Neural crest cell (in vitro differentiated cells): ENCODE measurements around the gene EDA. TPM values are rescaled to one million over a fixed set of nuclear protein-coding genes. Genes with fewer than 3 reads are reported as not detected.

Experiments used
- DNase-seq: peaks from one replicate; pipeline ENCODE4 v3.0.0; 2021; ENCODE audit warnings: low read depth, mixed read lengths, low spot score
- H3K27ac Mint-ChIP-seq: one replicate; pipeline ENCODE4 v1.8.0; 2021; ENCODE audit warnings: mild to moderate bottlenecking, mixed read lengths; ENCODE audit not compliant: unreplicated experiment
- H3K27me3 Mint-ChIP-seq: 2 replicates; pipeline ENCODE4 v1.8.0; 2021; ENCODE audit warnings: low read depth, mild to moderate bottlenecking, mixed read lengths
- H3K36me3 Mint-ChIP-seq: 2 replicates; pipeline ENCODE4 v1.8.0; 2021; ENCODE audit warnings: low read depth, mild to moderate bottlenecking, mixed read lengths
- H3K4me1 Mint-ChIP-seq: 2 replicates; pipeline ENCODE4 v1.8.0; 2021; ENCODE audit warnings: mixed read lengths
- H3K4me3 Mint-ChIP-seq: one replicate; pipeline ENCODE4 v1.8.0; 2021; ENCODE audit warnings: mild to moderate bottlenecking, mixed read lengths
- H3K9me3 Mint-ChIP-seq: 2 replicates; pipeline ENCODE4 v1.8.0; 2021; ENCODE audit warnings: mixed read lengths
- CTCF ChIP-seq: fragments of 200-600 bp; sonication (generic); conservative IDR thresholded peaks from 2 replicates; pipeline ENCODE4 v1.5.0; 2021; ENCODE audit warnings: antibody characterized with exemption, mild to moderate bottlenecking
- total RNA-seq: library from RNA; stranded (reverse); gene quantifications from 2 replicates; pipeline ENCODE4 v1.2.1, GENCODE V29; 2021

EDA gene
- total RNA-seq, 1 donor from 2014 or later: 2.5 TPM

DNA sequence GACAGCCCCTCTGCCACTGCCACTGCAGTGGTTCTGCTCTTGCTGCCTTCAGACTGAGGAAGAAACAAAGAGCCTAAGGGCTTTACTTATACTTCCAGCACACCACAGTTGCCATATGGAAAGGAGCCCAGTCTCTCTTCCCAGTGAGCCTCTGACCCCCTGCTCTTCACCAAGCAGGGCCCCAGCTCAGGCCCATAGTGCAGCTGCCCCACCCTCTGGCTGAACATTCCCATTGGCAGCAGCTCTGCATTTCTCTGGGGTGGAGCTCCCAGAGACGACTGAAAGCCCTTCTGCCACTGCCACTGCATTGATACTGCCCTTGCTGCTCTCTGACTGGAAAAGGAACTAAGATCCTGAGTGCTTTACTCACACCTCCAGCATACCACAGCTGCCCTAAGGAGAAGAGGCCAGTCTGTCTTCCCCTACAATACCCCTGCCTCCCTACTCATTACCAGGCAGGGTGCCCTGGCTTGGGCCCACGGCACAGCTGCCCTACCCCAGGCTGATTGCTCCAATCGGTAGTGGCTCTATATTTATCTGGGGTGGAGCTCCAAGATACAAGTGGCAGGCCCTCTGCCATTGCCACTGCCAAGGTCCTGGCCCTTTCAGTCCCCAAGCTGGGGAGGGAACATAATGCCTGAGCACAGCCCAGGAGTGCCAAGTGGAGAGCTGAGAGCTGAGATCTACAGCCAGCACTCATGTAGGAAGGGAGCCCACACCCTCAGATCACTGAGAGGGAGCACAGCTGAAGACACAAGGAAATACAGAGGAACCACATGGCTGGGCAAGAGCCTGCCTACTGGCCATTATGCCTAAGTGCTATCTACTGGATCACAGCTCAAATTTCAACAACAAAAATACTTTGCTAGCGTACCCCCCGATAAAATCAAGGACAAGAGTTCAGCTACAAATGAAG lies 397.8 kb downstream of the EDA start:
- H3K9me3 Mint-ChIP-seq: peaks cover 9% of the 10 kb centered on the region
- H3K27ac Mint-ChIP-seq: no peak overlapping the region
- TF ChIP-seq CTCF: no peak
- DNase-seq: no peak
- no peaks in the 10 kb centered on the region for H3K27me3 Mint-ChIP-seq
- H3K36me3 Mint-ChIP-seq: peaks cover 3% of the 10 kb centered on the region
- peaks cover 9% of the 10 kb centered on the region for H3K4me1 Mint-ChIP-seq
- H3K4me3 Mint-ChIP-seq: no peak overlapping the region

- no peak overlapping the region for H3K27ac Mint-ChIP-seq
- H3K4me3 Mint-ChIP-seq: no peak overlapping the region
- H3K27me3 Mint-ChIP-seq: no peaks in the 10 kb centered on the region
- DNase-seq: no peak
- H3K9me3 Mint-ChIP-seq: peaks cover 13% of the 10 kb centered on the region
- H3K4me1 Mint-ChIP-seq: peaks cover 9% of the 10 kb centered on the region
- H3K36me3 Mint-ChIP-seq: peaks cover 3% of the 10 kb centered on the region
- TF ChIP-seq CTCF: no peak
Observed at GRCh38 chrX:70016513-70016912, 400.6 kb downstream of the EDA start.

DNA sequence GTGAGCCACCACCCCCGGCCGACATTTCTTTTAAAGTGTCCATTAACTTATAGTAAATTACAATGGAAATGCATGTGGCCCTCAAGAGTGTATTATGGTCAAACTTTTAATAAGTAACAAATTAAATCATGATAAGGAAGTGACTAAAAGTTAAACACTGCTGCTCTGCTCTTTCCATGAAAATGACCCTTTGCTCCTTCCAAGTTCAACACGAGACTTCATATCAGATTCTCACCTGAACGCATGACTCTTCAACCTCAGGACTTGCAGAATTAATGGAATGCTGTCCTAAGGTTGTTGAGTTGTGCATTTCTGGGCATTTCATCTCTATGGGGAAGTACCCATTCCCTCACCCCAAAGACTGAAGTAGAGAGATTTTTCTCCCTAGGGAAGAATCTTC lies 406.7 kb downstream of the EDA start:
- no peak for TF ChIP-seq CTCF
- Mint-ChIP-seq H3K27ac (no peak overlapping the region), H3K4me1 (peaks cover 12% of the 10 kb centered on the region), H3K4me3 (no peak overlapping the region), H3K9me3 (peaks cover 14% of the 10 kb centered on the region), H3K36me3 (peaks cover 2% of the 10 kb centered on the region), H3K27me3 (no peaks in the 10 kb centered on the region)
- DNase-seq: no peak

GRCh38 chrX:70025464-70025863 lies 409.6 kb downstream of the EDA start:
- H3K4me1 Mint-ChIP-seq: peaks cover 12% of the 10 kb centered on the region
- H3K36me3 Mint-ChIP-seq: peaks cover 2% of the 10 kb centered on the region
- no peak overlapping the region for H3K4me3 Mint-ChIP-seq
- H3K9me3 Mint-ChIP-seq: peaks cover 5% of the 10 kb centered on the region
- no peak overlapping the region for H3K27ac Mint-ChIP-seq
- H3K27me3 Mint-ChIP-seq: no peaks in the 10 kb centered on the region
- no peak for DNase-seq
- TF ChIP-seq CTCF: no peak

GRCh38 chrX:70026112-70026850 lies 410.4 kb downstream of the EDA start:
- H3K9me3 Mint-ChIP-seq: peaks cover 5% of the 10 kb centered on the region
- H3K27ac Mint-ChIP-seq: no peak overlapping the region
- no peak for DNase-seq
- H3K4me3 Mint-ChIP-seq: no peak overlapping the region
- no peak for TF ChIP-seq CTCF
- peaks cover 12% of the 10 kb centered on the region for H3K4me1 Mint-ChIP-seq
- no peaks in the 10 kb centered on the region for H3K27me3 Mint-ChIP-seq
- peaks cover 2% of the 10 kb centered on the region for H3K36me3 Mint-ChIP-seq
